Measurements from ENCODE around the gene PIK3R1.

- TF ChIP-seq CTCF (IDR thresholded peaks at IDR 0.05) (no peak), POLR2A (IDR thresholded peaks at IDR 0.05) (no peak)
Observed at GRCh38 chr5:68306361-68307014, 90.9 kb downstream of the PIK3R1 start.
